Activated CD4-positive, alpha-beta T cell treated with anti-CD3 and anti-CD28 coated beads, Interleukin-10, Interleukin-2, amounts not matched to agents 100 ng/mL and 50 ng/mL, durations not matched to agents 16 hours and 8 hours (primary cell): Measurements from ENCODE around the gene CCL16.
"Not testable (repeated sequence)": the region's sequence is repeated elsewhere in the genome, so short reads cannot be mapped to it uniquely, and the experiment has no call there.

Experiments
- DNase-seq: peaks from one replicate; pipeline ENCODE4 v3.0.0-alpha.2; 2020

CCL16 gene

GRCh38 chr17:35984140-35984539, 2.8 kb upstream of the CCL16 start:
- no peak for DNase-seq

GRCh38 chr17:35982409-35983191, 1.3 kb upstream of the CCL16 start:
- no peak for DNase-seq

- DNase-seq, result no peak
Measured at GRCh38 chr17:35981908-35982330, 622 bp upstream of the CCL16 start.

DNA sequence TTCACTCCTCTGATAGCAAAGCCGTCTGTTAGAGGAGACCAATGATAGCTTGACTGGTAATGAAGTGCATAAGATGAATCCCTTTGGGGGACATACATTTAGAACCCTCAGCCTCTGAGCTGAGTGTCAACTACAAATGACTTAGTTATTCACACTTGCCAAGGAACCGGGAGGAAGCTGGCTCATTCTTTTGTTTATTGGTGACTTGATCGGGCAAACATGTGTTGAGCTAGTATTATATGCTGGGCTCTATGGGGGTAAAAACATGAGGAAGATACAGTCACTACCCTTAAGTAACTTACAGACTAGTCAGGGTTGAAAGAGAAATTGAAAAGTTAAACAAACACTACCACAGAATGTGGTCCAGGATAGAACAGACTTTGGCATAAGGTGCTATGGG, 3.0 kb downstream of the CCL16 start:
- no peak for DNase-seq

GRCh38 chr17:35977509-35977908, 3.8 kb downstream of the CCL16 start:
- DNase-seq, result no peak

GRCh38 chr17:35973333-35974260, 7.7 kb downstream of the CCL16 start:
- DNase-seq, result no peak

GRCh38 chr17:35972945-35973332, 8.4 kb downstream of the CCL16 start:
- DNase-seq, result no peak

DNA sequence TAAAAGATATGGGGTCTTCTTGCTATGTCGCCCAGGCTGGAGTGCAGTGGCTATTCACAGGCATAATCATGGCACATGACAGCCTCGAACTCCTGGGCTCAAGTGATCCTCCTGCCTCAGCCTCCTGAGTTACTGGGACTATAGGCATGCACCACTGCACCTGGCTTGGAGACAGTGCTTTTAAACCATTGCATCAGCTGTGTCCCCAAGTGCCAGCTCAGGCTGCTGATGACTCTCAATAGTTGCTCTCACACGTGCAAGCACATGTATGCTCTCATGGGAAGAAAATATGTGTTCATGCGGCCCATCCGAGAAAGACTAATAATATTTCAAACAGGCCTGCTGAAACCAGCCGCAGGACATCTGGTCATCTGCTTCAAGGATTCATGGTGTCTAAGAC, 8.8 kb downstream of the CCL16 start:
- DNase-seq, result no peak

DNA sequence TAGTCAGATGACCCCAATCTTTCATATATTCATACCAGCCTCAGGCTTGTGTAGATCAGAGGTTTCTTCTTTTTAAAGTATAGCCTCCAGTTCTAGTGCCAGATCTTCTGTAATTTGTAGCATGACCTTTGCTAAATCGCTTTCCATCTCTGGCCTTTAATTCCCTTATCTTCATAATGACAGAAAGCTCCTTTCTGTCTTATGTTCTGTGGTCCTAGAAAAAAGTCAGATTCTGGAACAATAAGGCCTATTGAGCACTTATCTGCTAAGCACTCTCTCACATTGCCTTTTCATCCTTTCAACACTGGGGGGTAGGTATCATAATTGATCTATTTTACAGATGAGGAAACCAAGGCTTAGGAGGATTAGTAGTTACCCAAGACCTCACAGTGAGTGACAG, 9.2 kb downstream of the CCL16 start:
- no peak for DNase-seq

GRCh38 chr17:35969558-35970380, 11.5 kb downstream of the CCL16 start:
- peak; percentile 82 for DNase-seq

- no peak for DNase-seq
Measured at GRCh38 chr17:35968520-35969054, 12.7 kb downstream of the CCL16 start.

- peak; percentile 27 for DNase-seq
Measured at GRCh38 chr17:35965272-35965671, 16.0 kb downstream of the CCL16 start.

DNA sequence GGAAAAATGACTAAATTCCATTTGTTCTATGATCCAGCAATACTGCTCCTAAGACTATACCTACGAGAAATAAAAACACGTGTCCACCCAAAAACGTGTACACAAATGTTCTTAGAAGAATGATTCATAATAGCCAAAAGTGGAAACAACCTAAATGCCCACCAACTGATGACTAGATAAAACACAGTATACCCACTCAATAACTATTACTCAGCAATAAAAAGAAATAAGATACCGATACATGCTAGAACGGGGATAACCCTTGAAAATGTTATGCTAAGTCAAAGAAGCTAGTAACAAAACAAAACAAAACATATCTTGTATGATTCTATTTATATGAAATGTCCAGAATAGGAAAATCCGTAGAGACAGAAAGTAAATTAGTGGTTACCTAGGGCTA, 17.6 kb downstream of the CCL16 start:
- DNase-seq, result no peak

GRCh38 chr17:35953720-35954119, 27.6 kb downstream of the CCL16 start:
- DNase-seq, result no peak

- DNase-seq, result no peak
Measured at GRCh38 chr17:35949401-35949800, 31.9 kb downstream of the CCL16 start.

- no peak for DNase-seq
Measured at GRCh38 chr17:35948092-35948491, 33.2 kb downstream of the CCL16 start.

- DNase-seq, result peak; percentile 65
Measured at GRCh38 chr17:35947156-35947585, 34.1 kb downstream of the CCL16 start.

DNA sequence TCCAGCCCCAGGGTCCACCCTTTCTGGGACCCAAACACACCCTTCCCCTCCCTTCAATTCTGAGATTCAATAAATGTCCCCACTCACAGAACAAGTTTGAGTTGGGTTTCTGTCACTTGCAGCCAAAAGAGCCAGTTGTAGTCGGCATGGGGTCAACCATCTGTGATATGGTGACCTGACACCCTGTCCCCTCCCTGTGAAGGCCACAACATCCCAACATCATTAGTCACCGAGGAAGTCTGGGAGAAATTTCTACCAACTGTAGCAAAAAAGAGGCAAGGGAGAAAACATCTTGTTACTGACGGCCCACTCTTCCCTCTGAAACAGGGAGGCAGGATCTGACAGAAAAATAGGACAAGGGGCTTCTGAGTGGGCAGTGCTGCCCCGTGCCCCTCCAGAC, 37.1 kb downstream of the CCL16 start:
- no peak for DNase-seq

DNA sequence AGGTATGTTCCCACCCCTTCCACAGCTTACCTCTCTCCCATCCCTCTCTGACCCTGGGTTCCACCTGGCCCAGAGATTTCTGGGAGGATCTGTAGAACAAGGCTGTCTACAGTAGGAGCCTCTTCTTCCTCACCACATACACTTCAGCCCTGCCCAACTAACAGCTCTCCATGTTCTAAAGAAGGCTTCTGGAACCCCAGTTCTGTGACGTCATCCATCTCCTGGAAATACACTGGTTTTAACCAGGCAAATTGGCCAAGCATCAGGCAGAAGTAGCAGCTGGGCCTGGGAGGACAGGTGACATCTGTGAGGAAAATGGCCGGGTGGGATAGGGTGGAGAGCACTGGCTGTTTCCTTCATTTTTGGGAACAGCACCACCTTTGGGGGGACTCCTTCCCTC, 37.8 kb downstream of the CCL16 start, which contains the start of gene LYZL6:
TSS of gene LYZL6 (minus strand) at position 177 of the 400 bp plus-strand sequence. CDS start 4,357 bp downstream, outside the sequence.
- DNase-seq, result no peak

DNA sequence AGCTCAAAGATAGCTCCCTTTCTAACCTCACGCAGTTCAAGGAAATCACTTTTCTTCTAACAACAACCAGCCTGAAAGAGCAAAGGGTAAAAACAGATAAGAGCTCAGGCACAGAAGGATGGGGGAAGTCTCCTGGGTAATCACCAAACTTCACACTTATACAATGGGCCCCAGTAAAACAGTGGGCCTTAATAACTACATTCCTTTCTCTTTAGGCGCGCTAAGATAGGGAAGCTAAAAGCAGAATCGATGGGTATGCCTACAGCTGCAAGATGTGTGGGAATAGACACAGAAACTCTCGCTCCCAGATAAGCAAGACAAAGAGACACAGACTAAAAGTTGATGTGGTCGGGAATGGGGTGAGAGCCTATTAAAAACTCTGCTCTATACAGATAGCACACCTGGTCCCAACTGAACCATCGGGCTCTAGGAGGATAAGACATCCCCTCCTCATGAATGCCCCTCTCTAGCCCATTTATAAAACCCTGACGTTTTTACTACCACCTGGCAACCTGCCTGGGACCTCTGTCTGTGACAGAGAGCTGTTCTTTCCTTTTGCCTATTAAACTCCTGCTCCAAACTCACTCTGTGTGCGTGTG, 38.6 kb downstream of the CCL16 start:
- DNase-seq, result no peak

- DNase-seq, result not testable (repeated sequence)
Measured at GRCh38 chr17:35938492-35938891, 42.8 kb downstream of the CCL16 start.

GRCh38 chr17:35936063-35936462, 45.2 kb downstream of the CCL16 start:
- DNase-seq, result no peak
